BE2C (cell line): ENCODE data around the gene GRIN2A.

Experiments
- DNase-seq: peaks from one replicate; pipeline ENCODE4 v3.0.0-alpha.2; 2020
- H3K27me3 ChIP-seq: fragments of 250-450 bp; sonication (Bioruptor Pico); 2 replicates; pipeline ENCODE4 v1.5.1; 2020; ENCODE audit warnings: mild to moderate bottlenecking
- H3K36me3 ChIP-seq: fragments of 250-450 bp; sonication (Bioruptor Pico); 2 replicates; pipeline ENCODE4 v1.5.1; 2020; ENCODE audit warnings: mild to moderate bottlenecking
- H3K4me1 ChIP-seq: fragments of 250-450 bp; sonication (Bioruptor Pico); 2 replicates; pipeline ENCODE4 v1.5.1; 2020
- H3K4me3 ChIP-seq: 2 replicates; pipeline ENCODE4 v1.5.1; 2011; ENCODE audit warnings: low read depth, low read length
- H3K9me3 ChIP-seq: fragments of 250-450 bp; sonication (Bioruptor Pico); 2 replicates; pipeline ENCODE4 v1.5.1; 2020
- TF ChIP-seq, protein P1 (sequence below): IDR thresholded peaks from 2 replicates; pipeline ENCODE4 v1.5.1; 2012; ENCODE audit warnings: mild to moderate bottlenecking, low read depth, low read length

Gene GRIN2A

DNA sequence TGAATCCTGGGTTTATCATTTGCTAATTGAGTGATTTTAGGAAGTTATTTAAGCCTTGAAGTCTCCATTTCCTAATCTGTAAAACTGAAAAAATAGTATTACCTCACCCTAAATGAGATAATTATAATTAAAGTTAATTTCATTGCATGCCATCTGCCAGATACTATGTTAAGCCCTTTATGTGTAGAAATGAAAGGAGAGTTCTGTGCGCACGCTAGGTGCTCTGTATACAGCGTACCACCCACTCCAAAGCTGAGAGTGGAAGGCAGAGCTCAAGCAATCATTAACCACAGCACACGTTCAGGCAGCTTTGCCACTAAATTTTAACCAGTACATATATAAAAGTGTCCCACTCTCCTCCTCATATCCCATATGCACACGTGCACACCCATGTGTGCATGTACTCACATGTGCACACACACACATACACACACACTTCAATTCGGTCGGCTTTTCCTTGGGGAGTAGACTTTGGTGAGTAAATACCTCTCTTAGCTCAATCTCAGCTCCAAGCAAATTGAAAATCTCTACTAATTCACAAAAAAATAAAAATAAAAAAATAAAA is 204.8 kb downstream of the GRIN2A start:
- Histone ChIP-seq H3K9me3 (peaks cover 3% of the 10 kb centered on the region), H3K36me3 (no peaks in the 10 kb centered on the region), H3K4me1 (no peaks in the 10 kb centered on the region), H3K27me3 (no peaks in the 10 kb centered on the region), H3K4me3 (no peak overlapping the region)
- DNase-seq: no peak
- TF ChIP-seq, protein P1, sequence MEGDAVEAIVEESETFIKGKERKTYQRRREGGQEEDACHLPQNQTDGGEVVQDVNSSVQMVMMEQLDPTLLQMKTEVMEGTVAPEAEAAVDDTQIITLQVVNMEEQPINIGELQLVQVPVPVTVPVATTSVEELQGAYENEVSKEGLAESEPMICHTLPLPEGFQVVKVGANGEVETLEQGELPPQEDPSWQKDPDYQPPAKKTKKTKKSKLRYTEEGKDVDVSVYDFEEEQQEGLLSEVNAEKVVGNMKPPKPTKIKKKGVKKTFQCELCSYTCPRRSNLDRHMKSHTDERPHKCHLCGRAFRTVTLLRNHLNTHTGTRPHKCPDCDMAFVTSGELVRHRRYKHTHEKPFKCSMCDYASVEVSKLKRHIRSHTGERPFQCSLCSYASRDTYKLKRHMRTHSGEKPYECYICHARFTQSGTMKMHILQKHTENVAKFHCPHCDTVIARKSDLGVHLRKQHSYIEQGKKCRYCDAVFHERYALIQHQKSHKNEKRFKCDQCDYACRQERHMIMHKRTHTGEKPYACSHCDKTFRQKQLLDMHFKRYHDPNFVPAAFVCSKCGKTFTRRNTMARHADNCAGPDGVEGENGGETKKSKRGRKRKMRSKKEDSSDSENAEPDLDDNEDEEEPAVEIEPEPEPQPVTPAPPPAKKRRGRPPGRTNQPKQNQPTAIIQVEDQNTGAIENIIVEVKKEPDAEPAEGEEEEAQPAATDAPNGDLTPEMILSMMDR: no peak

DNA sequence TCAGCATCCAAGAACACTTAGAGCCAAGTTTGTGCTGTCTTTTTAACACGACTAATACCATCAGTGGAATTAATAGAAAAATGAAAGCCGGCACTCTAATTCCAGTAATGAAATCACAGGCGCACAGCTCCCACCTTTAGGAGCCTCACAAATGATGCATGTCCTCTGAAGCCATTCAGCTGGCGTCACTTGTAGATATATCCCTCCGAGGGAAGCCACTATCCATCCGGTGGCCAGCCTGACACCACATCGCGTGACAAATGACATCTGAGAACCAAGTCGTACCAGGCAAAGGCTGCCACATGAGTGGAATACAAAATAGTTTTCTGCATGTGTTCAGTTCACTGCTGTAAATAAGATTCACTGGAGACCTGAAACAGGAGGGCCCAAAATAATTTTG is 205.6 kb downstream of the GRIN2A start:
- no peak for DNase-seq
- Histone ChIP-seq H3K4me1 (no peaks in the 10 kb centered on the region), H3K27me3 (no peaks in the 10 kb centered on the region), H3K4me3 (no peak overlapping the region), H3K9me3 (peaks cover 3% of the 10 kb centered on the region), H3K36me3 (no peaks in the 10 kb centered on the region)
- TF ChIP-seq, protein P1: no peak

DNA sequence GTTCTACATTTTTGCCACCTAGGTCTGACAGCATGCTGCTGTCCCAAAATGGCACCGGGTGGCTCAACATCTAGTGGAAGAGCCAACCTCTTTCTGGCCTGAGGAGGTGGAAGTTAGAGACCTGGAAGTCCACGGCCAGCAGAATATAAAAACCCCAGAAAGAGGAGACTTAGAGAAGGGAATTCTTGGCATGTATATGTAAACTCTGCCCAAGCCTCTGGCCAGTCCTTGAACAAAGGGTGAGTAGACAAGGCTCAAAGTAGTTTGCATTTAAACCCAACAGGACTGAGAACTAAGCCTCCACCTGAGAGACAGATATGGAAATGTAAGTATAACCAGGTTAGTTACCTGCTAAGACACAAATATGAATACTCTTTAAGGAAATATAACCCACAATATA is 210.3 kb downstream of the GRIN2A start:
- no peaks in the 10 kb centered on the region for H3K27me3 ChIP-seq
- H3K4me3 ChIP-seq: no peak overlapping the region
- TF ChIP-seq, protein P1: no peak
- DNase-seq: no peak
- H3K36me3 ChIP-seq: no peaks in the 10 kb centered on the region
- peaks cover 3% of the 10 kb centered on the region; the same call in 1 of the 2 replicates for H3K9me3 ChIP-seq
- H3K4me1 ChIP-seq: no peaks in the 10 kb centered on the region

DNA sequence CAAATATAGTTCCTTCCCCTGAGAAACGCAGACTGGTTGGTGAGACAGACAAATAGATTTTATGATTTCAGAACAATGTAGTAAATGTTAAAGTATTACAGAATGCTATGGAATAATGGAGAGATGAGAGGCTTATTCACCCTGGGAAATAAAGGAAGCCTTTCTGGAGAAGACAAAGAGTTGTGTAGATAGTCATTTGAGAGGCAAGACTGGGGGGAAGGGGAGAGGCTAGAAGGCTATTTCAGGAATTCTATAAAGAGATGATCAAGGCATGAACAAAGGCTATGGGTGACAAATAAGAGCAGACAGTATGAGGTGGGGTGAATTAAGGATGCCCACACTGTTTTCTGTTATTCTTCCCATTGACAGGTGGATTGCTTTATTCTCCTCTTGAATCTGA is 211.4 kb downstream of the GRIN2A start:
- TF ChIP-seq, protein P1: no peak
- no peak overlapping the region for H3K4me3 ChIP-seq
- no peaks in the 10 kb centered on the region for H3K27me3 ChIP-seq
- no peaks in the 10 kb centered on the region for H3K36me3 ChIP-seq
- no peak for DNase-seq
- peaks cover 3% of the 10 kb centered on the region; the same call in 1 of the 2 replicates for H3K9me3 ChIP-seq
- no peaks in the 10 kb centered on the region for H3K4me1 ChIP-seq

DNA sequence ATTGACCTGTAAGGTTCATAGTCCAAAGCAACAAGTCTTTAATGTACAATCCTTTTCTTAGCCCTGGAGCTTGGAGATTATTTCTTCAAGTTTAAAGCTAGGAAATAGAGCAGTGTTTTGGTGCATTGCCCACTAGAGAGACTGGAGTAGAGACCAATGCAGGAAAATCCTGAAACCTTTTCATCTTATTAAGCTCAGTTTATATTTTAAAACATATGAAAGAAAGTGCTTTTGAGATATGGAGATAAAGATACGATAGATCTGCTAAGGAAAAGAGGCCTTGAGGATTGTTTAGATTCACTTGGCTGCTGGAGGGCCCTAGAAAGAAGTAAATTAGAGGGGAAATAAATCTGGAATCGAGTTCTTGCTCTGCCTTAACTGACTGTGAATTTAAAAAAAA is 212.0 kb downstream of the GRIN2A start:
- TF ChIP-seq, protein P1: no peak
- H3K4me1 ChIP-seq: no peaks in the 10 kb centered on the region
- no peak for DNase-seq
- H3K4me3 ChIP-seq: no peak overlapping the region
- H3K27me3 ChIP-seq: no peaks in the 10 kb centered on the region
- H3K9me3 ChIP-seq: peaks cover 3% of the 10 kb centered on the region; the same call in 1 of the 2 replicates
- no peaks in the 10 kb centered on the region for H3K36me3 ChIP-seq

DNA sequence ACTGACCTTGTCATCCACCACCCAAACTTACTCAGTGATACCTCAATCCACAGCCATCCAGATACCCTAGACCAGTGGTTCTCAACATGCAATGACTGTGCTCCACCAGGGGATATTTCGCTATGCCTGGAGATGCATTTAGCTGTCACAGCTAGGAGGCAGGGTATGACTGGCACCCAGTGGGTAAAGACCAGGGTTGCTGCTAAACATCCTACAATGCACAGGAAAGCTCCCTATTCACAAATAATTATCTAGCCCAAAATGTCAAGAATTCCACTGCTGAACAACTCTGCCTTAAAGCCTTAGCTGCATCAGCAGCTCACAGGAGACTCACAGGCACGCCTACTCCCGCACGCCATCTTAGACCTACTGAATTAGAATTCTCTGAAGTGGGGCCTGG is 212.6 kb downstream of the GRIN2A start:
- DNase-seq: no peak
- Histone ChIP-seq H3K4me1 (no peaks in the 10 kb centered on the region), H3K27me3 (no peaks in the 10 kb centered on the region), H3K4me3 (no peak overlapping the region), H3K9me3 (peaks cover 3% of the 10 kb centered on the region), H3K36me3 (no peaks in the 10 kb centered on the region)
- TF ChIP-seq, protein P1: no peak
